Measurements from ENCODE around the gene ANKRD52. TPM values are rescaled to one million over a fixed set of nuclear protein-coding genes. Genes with fewer than 3 reads are reported as not detected.

The ANKRD52 gene
- total and polyA plus RNA-seq, 9 of the 15 experiments (the other 6 are each of a cell fraction or from before 2014, with no cell fraction given): 0.52 to 46.8 (median 7.9) TPM

DNA sequence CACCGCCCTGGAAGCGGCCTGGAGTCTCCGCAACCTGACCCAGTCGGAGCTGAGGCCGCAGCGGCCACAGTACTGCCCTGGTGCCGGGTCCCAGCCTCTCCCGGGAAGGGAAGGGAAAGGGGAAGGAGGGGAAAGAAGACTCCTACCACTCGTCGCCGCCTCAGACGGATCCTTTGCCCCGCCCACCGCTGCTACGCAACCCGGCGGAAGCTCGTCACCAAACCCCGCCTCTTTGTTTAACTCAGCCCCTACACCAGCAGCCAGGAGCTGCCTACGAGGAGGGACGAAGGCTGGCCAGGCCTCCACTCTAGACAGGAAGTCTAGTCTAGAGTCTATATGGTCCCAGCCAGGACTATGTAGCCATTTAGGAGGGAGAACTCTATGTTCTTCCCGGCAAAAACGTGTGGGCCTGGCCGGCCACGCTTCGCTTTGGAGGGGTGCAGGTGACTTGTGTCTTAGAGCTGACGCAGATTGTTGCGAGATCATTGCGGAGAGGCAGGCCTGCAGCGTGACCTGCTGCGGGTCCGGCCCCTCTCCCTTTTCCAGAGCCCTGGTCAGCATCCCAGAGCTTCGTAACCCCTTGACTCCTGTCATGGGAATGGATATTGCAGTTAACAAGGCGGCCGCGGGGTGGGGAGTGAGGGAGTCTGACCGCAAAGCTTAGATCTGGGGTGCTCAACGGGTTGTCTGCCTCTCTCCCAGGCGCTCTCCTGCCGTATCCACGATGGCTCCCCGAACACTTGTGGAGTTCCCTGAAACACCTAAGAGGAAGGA lies 36.2 kb downstream of the ANKRD52 start, which contains the start of gene RNF41 (continued):
- TF ChIP-seq, protein P1, sequence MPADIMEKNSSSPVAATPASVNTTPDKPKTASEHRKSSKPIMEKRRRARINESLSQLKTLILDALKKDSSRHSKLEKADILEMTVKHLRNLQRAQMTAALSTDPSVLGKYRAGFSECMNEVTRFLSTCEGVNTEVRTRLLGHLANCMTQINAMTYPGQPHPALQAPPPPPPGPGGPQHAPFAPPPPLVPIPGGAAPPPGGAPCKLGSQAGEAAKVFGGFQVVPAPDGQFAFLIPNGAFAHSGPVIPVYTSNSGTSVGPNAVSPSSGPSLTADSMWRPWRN (IDR thresholded peaks at IDR 0.05; ENCODE audit: low read depth): 0 out of 2 replicates have a peak, but pooled peaks have one; percentile 9
- TF ChIP-seq BRCA1 (IDR thresholded peaks at IDR 0.05): no peak
- no peak for TF ChIP-seq BRCA1 (CRISPR knock-in tag; IDR thresholded peaks at IDR 0.05)
- TF ChIP-seq KDM2B (CRISPR knock-in tag; IDR thresholded peaks at IDR 0.05): no peak
- no peak; the same call in 1 of the 2 replicates for TF ChIP-seq ZBED1 (IDR thresholded peaks at IDR 0.05)
- no peak for TF ChIP-seq PURB (CRISPR knock-in tag; IDR thresholded peaks at IDR 0.05; ENCODE audit: low read depth)
- TF ChIP-seq WHSC1 (IDR thresholded peaks at IDR 0.05; ENCODE audit: low read length): no peak
- TF ChIP-seq EZH2 (IDR thresholded peaks at IDR 0.05; ENCODE audit: borderline replicate concordance, low read depth, low read length): no peak
- TF ChIP-seq E2F3 (CRISPR knock-in tag; IDR thresholded peaks at IDR 0.05): no peak
- TF ChIP-seq NELFE (IDR thresholded peaks at IDR 0.05; ENCODE audit: insufficient read depth, insufficient read length): no peak
- TF ChIP-seq ZNF12 (CRISPR knock-in tag; IDR thresholded peaks at IDR 0.05): no peak
- no peak for TF ChIP-seq RFX5 (IDR thresholded peaks at IDR 0.05; ENCODE audit: low read depth, low read length)
- TF ChIP-seq ATF7 (IDR thresholded peaks at IDR 0.05): peak; percentile 28; the same call in 1 of the 2 replicates
- no peak for TF ChIP-seq NFE2L1 (tag; IDR thresholded peaks at IDR 0.05; ENCODE audit: borderline replicate concordance, low read depth)
- TF ChIP-seq, protein P2, sequence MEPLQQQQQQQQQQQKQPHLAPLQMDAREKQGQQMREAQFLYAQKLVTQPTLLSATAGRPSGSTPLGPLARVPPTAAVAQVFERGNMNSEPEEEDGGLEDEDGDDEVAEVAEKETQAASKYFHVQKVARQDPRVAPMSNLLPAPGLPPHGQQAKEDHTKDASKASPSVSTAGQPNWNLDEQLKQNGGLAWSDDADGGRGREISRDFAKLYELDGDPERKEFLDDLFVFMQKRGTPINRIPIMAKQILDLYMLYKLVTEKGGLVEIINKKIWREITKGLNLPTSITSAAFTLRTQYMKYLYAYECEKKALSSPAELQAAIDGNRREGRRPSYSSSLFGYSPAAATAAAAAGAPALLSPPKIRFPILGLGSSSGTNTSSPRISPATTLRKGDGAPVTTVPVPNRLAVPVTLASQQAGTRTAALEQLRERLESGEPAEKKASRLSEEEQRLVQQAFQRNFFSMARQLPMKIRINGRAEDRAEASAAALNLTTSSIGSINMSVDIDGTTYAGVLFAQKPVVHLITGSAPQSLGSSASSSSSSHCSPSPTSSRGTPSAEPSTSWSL (CRISPR knock-in tag; IDR thresholded peaks at IDR 0.05; ENCODE audit: borderline replicate concordance): no peak
- peak; percentile 70 for TF ChIP-seq MYC (IDR thresholded peaks at IDR 0.05; ENCODE audit: low read depth, low read length)
- TF ChIP-seq MYC (CRISPR knock-in tag; IDR thresholded peaks at IDR 0.05; ENCODE audit: borderline replicate concordance, low read depth): no peak; the same call in 1 of the 2 replicates
- TF ChIP-seq TAF1 (IDR thresholded peaks at IDR 0.05; ENCODE audit: control insufficient read depth, extremely low read depth, insufficient read depth, low read length, severe bottlenecking): peak; percentile 87
- TF ChIP-seq, protein P3, sequence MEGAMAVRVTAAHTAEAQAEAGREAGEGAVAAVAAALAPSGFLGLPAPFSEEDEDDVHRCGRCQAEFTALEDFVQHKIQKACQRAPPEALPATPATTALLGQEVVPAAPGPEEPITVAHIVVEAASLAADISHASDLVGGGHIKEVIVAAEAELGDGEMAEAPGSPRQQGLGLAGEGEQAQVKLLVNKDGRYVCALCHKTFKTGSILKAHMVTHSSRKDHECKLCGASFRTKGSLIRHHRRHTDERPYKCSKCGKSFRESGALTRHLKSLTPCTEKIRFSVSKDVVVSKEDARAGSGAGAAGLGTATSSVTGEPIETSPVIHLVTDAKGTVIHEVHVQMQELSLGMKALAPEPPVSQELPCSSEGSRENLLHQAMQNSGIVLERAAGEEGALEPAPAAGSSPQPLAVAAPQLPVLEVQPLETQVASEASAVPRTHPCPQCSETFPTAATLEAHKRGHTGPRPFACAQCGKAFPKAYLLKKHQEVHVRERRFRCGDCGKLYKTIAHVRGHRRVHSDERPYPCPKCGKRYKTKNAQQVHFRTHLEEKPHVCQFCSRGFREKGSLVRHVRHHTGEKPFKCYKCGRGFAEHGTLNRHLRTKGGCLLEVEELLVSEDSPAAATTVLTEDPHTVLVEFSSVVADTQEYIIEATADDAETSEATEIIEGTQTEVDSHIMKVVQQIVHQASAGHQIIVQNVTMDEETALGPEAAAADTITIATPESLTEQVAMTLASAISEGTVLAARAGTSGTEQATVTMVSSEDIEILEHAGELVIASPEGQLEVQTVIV (CRISPR knock-in tag; IDR thresholded peaks at IDR 0.05; ENCODE audit: borderline replicate concordance): no peak

Data from K562 (cell line).